Measurements from ENCODE around the gene CCSER2.

DNA sequence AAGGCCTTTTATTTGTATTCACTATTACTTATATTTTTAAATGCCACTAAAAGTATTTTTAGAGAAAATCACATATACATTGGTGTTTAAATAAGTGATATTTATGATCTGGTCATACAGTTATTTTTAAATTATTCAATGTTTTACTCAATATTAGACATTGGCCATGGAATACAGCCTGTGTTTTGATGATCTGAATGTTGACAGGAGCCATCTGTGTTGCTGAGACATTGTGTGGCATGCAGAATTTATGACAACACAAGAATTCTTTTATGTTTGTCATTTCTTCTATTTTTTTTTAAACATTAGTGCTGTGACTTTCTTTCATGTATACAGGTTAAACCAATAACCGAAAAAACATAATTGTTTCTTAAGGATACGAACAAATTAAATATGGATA is 156.2 kb downstream of the CCSER2 start:
- TF ChIP-seq EZH2 (IDR thresholded peaks at IDR 0.05; ENCODE audit: insufficient read depth, poor library complexity, severe bottlenecking), result no peak
- no peak for TF ChIP-seq EZH2phosphoT487 (IDR thresholded peaks at IDR 0.05; ENCODE audit: insufficient read depth, low read depth)
